Measurements from ENCODE around the gene LENG9. TPM values are rescaled to one million over a fixed set of nuclear protein-coding genes. Genes with fewer than 3 reads are reported as not detected.

LENG9 gene
- polyA plus RNA-seq, 5 donors: 2.9 to 7.7 (median 3.4) TPM

DNA sequence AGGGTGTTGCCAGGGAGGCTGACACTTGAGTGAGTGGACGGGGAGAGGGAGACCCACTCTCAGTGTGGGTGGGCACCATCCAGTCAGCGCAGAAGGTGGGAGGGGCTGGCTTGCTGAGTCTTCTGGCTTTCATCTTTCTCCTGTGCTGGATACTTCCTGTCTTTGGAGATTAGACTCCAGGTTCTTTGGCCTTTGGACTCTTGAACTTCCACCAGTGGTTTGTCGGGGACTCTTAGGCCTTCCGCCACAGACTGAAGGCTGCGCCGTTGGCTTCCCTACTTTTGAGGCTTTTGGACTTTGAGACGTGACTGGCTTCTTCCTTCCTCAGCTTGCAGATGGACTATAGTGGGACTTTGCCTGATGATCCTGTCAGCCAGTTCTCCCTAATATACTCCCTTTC is 18.8 kb downstream of the LENG9 start:
- no peak for DNase-seq

DNA sequence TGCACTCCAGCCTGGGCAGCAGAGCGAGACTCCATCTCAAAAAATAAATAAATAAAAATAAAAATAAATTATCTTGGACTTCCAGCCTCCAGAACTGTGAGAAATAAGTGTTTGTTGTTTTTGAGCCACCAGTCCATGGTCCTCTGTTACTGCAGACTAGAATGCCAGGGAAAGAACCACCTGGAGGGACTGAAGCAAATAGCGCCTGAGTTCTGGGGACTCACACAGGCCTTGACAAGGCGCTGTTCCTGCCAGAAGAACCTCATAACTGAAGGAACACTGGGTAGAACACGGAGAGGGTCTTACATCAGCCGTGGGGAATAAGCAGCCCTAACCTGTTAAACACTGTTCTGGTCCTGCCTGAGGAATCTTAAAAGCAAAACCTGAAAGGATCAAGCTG is 22.9 kb downstream of the LENG9 start:
- DNase-seq: no peak

DNA sequence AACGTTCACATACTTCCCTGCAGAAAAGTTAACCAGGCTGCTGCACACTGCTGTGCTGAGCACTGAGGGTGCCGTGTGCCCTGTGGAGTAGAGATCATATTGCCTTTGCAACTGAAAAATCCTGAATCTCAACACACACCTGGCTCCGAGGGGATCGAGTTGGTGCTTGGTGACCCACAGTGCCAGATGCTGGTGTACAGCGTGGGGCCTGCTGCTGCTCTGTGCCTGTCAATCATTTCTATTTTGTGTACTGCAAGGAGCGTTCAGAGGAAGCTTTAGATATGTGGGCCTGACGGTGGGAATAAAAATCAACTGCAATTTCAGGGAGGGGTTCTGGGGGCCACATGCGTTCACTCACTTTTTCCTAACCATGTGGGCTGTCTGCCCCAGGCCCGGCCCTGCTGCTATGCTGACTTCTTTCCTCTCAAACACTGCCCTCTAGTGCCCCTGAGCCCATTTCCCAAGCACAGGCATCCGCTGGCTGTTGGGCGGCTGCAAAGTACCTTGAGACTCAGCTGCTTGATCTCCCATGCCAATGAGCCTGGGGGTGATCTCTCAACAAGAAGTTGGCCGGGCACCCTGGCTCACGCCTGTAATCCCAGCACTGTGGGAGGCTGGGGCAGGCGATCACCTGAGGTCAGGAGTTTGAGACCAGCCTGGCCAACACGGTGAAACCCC is 24.3 kb downstream of the LENG9 start:
- DNase-seq: no peak

DNA sequence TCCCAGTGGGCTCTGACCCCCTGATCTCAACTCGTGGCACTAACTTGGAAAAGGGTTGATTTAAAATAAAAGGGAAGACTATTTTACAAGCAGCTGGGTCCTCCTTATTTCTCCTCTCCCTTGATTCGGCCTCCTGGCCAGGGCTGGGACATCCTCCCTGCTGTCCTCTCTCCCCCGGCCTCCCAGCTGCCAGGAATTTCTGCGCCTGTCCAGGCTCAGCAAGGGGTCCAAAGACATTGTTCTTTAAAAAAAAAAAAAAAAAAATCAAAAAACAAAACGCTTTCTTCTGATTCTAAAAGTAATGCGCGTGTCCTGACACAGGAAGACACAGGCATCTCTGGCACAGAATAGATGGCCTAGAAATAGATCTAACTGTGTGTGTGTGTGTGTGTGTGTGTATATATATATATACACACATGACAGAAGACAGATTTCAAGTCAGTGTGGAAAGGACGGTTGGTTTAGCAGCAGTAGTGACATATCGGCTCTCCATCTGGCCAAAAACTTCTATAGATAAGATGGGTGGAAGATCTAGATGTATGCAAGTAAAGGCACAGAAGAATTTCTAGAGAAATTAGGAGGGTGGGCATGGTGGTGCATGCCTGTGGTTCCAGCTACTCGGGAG is 26.8 kb downstream of the LENG9 start:
- no peak for DNase-seq

DNA sequence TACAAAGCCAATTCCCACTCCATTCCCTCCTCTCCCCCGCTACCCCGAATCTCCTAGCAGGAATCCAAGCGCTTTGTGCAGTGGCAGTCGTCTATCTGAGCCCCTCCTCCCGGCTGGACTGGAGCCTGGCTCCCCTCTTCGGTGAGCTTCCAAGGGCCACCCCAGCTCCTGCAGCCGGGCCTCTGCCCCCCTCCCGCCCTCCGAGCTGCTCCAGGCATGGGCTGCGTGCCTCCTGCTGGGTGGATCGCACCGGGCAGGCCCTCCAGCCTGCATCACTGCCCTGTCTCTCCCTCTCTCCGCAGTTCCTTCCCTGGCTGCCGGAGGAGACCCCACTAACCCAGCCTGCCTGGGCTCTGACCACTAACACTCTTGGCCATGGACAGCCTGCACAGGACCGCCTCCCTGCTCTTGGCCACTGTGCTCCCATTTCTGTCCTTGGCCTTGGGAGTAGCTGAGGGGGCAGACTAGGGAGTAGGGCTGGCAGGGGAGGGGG is 27.5 kb downstream of the LENG9 start:
- no peak for DNase-seq

DNA sequence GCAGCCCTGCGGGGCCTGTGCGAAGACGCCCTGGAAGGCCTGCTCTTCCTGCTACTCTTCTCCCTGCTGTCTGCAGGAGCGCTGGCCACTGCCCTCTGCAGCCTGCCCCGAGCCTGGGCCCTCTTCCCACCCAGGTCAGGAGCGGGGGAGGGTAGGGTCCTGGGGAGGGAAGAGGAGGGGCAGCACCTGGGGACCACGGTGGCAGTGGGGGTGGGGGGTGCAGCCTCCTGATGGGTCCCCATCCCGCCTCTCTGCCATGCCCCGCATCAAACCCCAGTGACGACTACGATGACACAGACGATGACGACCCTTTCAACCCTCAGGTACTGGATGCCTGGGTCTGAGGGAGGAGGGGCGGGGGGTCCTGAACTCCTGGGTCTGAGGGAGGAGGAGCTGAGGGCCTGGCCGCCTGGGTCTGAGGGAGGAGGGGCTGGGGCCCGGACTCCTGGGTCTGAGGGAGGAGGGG is 28.0 kb downstream of the LENG9 start:
- no peak for DNase-seq

DNA sequence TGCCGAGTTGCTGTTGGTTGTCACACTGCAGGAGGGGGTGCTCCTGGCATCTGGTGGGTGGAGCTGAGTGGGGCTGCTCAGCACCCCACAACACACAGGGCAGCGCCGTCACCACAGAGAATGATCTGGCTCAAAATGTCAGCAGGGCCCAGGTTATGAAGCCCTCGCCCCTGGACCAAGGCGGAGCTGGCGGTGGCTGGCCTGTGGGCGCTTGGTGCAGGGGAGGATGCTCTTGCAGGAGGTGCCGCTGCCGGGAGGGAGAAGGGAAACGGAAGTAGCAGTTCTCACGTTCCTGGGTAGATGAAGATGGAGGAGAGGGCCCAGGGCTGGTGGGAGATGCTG is 28.7 kb downstream of the LENG9 start:
- no peak for DNase-seq

DNA sequence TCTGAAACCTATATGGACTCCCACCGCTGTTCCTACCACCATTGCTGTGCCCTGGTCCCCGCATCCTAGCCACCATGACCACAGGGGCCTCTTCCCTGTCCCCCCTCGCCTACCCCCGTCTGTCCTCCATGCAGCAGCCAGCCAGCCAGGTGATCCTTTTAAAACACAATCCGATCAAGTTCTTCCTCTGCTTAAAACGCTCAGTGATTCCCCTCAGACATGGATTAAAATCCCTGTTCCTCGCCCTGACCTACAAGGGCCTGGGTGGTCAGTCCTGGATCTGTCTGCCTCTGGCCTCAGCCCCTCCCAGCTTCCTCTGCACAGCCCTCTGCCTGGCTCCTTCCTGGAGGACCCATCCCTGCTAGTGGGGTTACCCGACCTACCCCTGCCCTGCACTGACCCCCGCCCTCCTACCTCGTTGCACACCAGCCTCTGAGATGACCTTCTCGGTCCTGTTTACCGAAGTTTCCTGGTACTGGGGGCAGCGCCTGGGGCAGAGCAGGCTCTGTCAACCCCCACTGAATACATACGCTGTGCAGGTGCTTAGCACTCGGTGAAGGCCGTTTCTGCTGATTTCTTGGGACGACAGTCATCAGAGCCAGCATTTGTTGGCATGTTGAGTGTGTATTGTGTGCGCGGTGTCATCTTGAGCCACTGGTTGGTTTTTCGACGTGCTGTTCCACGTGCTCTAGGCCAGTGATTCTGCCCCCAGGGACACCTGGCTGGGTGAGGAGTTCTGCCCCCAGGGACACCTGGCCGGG is 29.3 kb downstream of the LENG9 start:
- no peak for DNase-seq

DNA sequence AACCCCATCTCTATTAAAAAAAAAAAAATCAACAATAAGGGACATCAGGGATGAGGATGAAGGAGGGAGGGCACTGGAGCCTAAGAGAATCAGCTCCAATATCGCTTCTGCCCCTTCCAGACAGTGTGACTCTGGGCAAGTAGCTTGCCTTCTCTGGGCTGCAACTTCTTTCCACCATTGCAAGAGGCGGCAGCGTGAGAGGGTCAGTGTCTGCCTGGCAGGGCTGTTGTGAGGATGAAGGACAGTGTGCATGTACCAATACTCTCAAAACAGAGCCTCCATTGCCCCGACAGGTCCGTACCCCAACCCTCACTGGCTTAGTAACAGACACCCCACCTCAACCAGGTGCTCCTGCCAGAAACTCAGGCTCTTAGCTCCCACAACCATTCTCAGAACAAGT is 29.9 kb downstream of the LENG9 start:
- DNase-seq: no peak

DNA sequence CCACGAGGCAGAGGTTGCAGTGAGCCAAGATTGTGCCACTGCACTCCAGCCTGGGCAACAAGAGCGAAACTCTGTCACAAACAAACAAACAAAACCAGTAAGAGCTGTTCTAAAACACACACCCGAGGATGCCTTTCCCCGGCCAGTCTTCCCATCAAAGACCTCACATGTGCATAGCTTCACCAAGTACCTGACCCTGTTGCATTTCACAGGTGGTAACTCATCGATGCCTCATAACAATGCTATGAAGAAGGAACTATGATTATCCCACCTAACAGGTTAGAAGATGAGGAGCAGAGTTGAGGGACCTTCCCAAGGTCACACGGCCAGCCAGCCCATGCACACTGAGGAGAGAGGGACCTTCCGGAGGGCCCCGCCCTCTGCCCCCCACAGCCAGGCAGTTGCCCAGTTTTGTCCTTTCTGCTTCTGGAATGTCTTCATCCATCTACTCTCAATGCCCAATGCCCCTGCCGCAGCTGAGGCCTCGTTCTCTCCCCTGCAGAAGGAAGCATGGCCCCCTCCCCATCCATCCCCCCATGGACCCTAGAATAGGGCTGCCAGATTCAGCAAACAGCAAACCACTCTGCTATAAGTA is 31.3 kb downstream of the LENG9 start:
- DNase-seq: no peak

DNA sequence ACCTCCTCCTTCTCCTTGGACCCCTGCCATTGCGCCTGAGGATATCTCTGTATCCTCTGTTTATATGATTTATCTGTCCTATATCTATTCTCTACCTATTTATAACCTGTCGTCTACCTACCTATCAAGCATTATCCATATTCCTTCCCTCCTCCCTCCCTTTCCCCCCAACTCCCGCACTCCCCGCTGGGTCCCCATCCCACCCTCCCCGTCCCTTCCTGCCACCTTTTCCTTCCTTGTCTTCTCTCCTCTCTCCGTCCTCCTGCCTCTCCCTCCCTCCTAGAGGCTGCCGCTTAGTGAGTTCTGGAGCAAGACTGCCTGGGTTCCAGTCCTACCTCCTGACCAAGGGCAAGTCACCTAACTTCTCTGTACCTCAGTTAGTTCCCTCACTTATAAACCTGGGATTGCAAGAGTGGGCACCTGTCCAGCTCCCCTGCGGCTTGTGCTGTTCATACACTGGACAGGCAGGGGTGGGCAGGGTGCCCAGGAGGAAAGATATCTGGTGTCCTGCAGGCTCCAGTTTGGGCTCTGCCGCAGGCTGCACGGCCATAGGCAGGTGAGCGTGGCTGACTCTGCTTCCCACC is 32.2 kb downstream of the LENG9 start:
- DNase-seq: no peak

DNA sequence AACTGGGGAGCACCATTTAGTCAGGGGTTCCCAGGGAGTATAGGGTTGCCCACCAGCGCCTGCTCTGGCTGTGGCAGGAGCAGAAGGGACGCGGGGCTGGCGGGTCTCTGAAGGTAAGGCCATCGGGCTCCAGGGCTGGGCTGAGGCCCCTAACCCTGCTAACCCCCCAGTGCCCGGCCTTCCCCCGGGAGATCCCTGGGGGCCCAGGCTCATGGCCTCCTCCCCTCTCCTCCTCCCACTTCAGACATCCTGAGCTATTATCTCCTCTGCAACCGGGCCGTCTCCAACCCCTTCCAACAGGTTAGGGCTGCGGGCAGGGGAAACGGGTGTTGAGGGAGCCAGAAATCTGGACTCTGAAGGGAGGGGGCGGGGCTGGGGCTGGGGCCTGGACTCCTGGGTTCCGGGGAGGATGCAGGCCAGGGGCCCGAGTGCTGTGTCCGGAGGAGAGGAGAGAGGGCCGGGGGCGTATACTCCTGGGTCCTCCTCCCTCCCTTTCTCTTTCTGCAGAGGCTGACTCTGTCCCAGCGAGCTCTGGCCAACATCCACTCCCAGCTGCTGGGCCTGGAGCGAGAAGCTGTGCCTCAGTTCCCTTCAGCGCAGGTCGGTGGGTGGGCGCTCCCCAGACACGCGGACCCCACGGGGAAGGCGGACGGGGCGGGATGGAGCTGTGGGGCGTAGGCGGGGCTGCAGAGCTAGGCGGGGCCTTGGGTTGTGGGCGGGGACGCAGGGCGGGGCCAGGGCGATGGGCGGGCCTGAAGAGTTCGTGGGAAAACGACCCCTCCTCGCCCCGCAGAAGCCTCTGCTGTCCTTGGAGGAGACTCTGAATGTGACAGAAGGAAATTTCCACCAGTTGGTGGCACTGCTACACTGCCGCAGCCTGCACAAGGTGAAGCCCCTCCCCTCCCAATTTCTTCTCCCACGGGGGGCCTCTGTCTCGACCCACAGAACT is 33.0 kb downstream of the LENG9 start:
- DNase-seq: no peak

DNA sequence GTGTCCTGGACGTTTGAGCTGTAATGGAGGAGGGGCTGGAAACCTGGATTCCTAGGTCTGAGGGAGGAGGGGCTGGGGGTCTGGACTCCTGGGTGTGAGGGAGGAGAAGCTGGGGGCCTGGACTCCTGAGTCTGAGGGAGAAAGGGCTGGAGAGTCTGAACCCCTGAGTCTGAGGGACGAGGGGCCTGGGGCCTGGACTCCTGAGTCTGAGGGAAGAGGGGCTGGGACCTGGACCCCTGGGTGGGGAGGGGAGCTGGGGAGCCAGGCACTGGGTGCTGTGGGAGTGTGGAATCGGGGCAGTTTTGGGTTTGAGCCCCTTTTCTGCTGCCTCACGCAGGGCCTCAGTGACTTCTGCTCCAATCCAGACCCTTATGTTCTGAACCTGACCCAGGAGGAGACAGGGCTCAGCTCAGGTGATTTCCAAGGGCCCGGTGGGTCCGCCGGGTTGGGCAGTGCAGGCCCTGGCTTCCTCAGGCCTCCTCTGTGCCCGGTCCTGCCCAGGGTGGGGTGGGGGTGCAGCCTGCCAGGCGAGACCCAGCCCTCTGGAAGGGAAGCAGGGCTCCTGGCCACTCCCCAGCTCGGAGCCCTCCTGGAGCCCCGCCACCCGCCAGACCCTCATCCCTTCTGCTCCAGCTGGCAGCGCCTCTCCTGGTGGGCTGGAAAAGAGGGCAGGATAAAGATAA is 33.9 kb downstream of the LENG9 start:
- DNase-seq: no peak

DNA sequence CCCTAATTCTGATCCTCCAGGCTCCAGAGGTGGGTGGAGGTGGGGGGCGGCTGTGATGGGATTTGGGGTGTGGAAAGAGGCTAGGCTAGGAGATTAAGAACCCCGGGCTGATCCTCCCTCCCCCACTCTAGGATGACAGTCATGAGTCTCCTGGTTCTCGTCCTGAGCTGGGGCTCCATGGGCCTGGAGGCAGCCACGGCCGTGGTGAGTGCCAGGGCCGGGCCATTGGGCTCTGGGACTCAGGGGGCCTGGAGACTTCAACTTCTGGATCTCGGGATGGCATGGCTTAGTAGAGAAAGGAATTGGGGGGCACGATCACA is 34.4 kb downstream of the LENG9 start:
- DNase-seq: no peak

DNA sequence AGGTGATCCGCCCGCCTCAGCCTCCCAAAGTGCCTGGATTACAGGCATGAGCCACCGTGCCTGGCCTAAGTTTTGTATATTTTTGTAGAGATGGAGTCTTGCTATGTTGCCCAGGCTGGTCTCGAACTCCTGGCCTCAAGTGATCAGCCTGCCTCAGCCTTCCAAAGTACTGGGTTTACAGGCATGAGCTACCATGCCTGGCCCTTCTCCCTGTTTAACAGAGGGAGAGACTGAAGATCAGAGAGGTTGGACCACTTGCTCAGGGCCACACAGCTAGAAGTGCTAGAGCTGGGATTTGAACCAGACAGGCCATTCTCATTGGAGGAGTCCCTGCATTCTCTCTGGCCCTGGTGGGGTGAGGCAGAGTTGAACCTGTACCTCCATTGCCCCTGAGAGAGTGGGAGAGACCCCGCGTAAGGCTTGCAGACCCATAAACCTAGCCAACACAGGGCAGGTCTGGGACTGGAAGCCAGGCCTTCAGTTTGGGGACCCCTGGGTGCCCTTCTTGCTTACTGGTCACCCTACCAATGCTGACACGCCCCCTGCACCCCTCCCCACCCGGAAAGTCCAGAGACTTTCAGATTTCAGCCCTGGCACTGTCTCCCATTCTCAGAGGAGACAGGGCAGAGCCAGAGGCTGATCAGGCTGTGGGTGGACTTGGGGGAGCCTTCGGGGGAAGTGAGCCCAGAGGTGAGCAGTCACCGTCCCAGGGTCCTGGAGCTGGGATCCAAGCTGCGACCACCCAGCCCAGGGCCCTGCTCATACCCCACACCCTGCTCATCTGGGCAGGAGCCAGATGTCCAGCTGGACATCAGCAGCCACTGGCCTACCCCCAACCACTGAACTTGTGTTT is 35.0 kb downstream of the LENG9 start:
- no peak for DNase-seq

DNA sequence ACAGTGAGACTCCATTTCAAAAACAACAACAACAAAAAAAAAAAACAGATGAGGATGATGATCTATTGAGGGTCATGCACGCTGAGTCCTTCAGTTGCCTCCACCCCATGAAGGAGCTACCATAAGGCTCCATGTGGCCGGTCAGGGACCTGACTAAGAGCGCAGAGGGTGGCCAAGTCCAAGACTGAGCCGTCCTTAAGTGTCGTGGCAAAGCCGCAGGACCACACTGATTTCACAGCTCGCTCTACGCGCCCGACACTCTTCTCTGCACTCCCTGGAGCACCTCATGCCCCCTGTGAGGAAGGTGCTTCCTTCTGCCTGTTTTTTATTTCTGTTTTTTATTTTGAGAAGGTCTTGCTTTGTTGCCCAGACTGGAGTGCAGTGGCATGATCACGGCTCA is 36.0 kb downstream of the LENG9 start:
- no peak for DNase-seq

DNA sequence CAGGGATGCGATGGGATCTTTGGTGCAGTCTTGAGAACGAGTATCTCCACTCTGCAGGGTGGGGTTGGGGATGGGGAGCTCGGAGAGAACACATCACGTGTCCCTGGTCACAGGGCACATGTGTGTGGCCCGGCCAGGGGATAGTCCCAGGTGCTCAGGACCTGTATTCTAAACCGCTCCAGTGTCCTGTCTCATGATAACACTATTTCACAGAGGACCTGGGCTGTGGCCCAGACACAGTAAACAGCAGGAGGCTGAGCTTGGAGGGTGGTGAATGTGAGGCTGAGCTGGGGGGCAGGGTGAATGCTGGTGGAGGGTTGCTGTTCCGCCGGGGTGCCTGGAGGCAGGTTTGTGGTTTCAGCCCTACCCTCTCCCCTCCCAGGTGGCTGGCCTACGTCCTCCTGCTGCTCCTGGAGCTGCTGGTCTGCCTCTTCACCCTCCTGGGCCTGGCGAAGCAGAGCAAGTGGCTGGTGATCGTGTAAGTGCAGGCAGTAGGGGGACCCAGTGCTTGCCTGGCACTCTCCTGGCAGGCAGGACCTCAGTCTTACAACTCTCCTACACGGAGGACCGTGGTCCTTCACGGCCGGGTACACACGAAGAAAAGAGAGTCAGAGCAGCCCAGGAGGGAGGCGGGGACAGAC is 37.2 kb downstream of the LENG9 start:
- DNase-seq: no peak

DNA sequence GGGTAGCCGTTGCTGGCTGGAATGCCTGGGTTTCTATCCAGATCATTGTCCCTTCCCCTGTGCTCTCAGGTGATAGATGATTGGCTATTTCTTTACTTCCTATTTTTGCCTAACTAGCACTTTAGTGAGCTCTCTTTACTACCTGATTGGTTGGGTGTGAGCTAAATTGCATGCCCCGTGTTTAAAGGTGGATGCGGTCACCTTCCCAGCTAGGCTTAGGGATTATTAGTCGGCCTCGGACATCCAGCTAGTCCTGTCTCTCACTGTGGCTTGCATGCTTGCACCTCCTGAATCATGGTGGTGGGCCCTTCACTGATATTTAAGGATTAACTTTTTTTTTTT is 38.2 kb downstream of the LENG9 start:
- DNase-seq: no peak

Data from right lung (tissue), 5 donors.